A673 (cell line): Measurements from ENCODE around the gene TMEM138. TPM values are rescaled to one million over a fixed set of nuclear protein-coding genes. Genes with fewer than 3 reads are reported as not detected.

Source experiments
- BruUV-seq: library from RNA; stranded (reverse); fragments of 400-500 nt; replicated peaks from 2 replicates; lab custom pipeline; 2021; lab: Mats Ljungman, UMichigan
- CTCF ChIA-PET: fragments of 300-600 bp; sonication (Branson Sonifier 250); formaldehyde crosslinking; loops from one replicate; lab custom pipeline; 2022; ENCODE audit warnings: antibody characterized with exemption; lab: Charles Lee
- POLR2A ChIA-PET: fragments of 300-600 bp; sonication (Branson Sonifier 250); formaldehyde crosslinking; loops from one replicate; lab custom pipeline; 2022; ENCODE audit warnings: antibody characterized with exemption; ENCODE audit not compliant: low non-redundant PET; lab: Charles Lee
- DNase-seq: peaks from one replicate; pipeline ENCODE4 v3.0.0-alpha.2; 2015; ENCODE audit warnings: low spot score
- H3K27ac ChIP-seq: fragments of 200-600 bp; sonication (generic); 2 replicates; pipeline ENCODE4 v1.5.1; 2016; ENCODE audit warnings: mixed run types, low read depth, mild to moderate bottlenecking, mixed read lengths, antibody characterized with exemption, low read length; ENCODE audit not compliant: poor library complexity, severe bottlenecking
- H3K27me3 ChIP-seq: fragments of 200-600 bp; sonication (generic); replicated peaks from 2 replicates; pipeline ENCODE4 v1.6.1; 2017; ENCODE audit warnings: mixed run types, low read depth, mild to moderate bottlenecking, mixed read lengths, antibody characterized with exemption, low read length; ENCODE audit not compliant: insufficient read depth, poor library complexity
- H3K36me3 ChIP-seq: fragments of 200-600 bp; sonication (generic); 2 replicates; pipeline ENCODE4 v1.6.1; 2016; ENCODE audit warnings: mixed run types, mild to moderate bottlenecking, mixed read lengths, antibody characterized with exemption, low read length; ENCODE audit not compliant: insufficient read depth, poor library complexity, severe bottlenecking
- H3K4me1 ChIP-seq: fragments of 200-600 bp; sonication (generic); 2 replicates; pipeline ENCODE4 v1.6.1; 2017; ENCODE audit warnings: mixed run types, mild to moderate bottlenecking, mixed read lengths, antibody characterized with exemption, low read length; ENCODE audit not compliant: insufficient read depth, poor library complexity, severe bottlenecking
- H3K4me3 ChIP-seq: fragments of 200-600 bp; sonication (generic); 2 replicates; pipeline ENCODE4 v1.5.1; 2016; ENCODE audit warnings: low read depth, mixed run types, mild to moderate bottlenecking, mixed read lengths, low read length; ENCODE audit not compliant: poor library complexity, severe bottlenecking
- H3K9me3 ChIP-seq: fragments of 200-600 bp; sonication (generic); 2 replicates; pipeline ENCODE4 v1.6.1; 2016; ENCODE audit warnings: mixed run types, low read depth, mild to moderate bottlenecking, mixed read lengths, antibody characterized with exemption, low read length; ENCODE audit not compliant: poor library complexity, severe bottlenecking
- EZH2 ChIP-seq: fragments of 200-600 bp; sonication (generic); IDR thresholded peaks from 2 replicates; pipeline ENCODE4 v1.6.1; 2017; ENCODE audit warnings: borderline replicate concordance, low read depth, mild to moderate bottlenecking, mixed read lengths, antibody characterized with exemption, low read length; ENCODE audit not compliant: poor library complexity, severe bottlenecking
- intact Hi-C: fragments of 100-400 bp; cut with micrococcal nuclease; formaldehyde crosslinking; loops from one replicate; pipeline ENCODE4 v1.10.0; 2022; ENCODE audit not compliant: unreplicated experiment
- total RNA-seq: library from RNA; stranded (reverse); gene quantifications from 2 replicates; pipeline ENCODE4 v1.2.3, GENCODE V29; 2021
- TF ChIP-seq, protein P1 (sequence below): fragments of 300-800, 200-600 bp; sonication (generic); conservative IDR thresholded peaks from 2 replicates; pipeline ENCODE4 v1.5.1; 2017; ENCODE audit warnings: low read depth, mild to moderate bottlenecking, antibody characterized with exemption, low read length, moderate library complexity, mixed read lengths

TMEM138 gene
- total RNA-seq, 1 experiment from 2014 or later, result 82.8 TPM

DNA sequence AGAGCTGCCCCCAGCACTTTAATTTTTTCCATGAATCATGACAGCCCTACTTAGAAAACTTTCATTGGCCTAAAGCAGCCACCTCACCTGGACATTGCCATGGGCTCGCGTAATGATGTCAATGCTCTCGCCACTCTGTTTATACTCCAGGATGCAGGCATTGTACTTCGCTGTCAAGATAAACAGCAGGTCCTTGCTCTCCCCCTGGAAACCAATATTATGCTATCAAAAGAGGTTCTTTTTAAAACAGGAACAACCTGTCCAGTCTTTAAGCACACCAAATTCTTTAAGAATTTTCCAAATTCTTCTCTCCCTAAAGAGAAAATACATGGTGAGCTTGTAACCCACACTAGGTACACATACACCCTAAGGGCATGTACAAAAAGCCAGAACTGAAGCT lies 32.3 kb upstream of the TMEM138 start:
- Histone ChIP-seq H3K27me3 (no peaks in the 10 kb centered on the region), H3K27ac (no peak overlapping the region), H3K4me3 (no peak overlapping the region), H3K4me1 (peaks cover 17% of the 10 kb centered on the region), H3K9me3 (no peaks in the 10 kb centered on the region), H3K36me3 (peaks cover 41% of the 10 kb centered on the region)
- CTCF ChIA-PET, result no interaction called here
- no TSS peak for BruUV-seq
- intact Hi-C loops, result no loop called here
- TF ChIP-seq, protein P1, sequence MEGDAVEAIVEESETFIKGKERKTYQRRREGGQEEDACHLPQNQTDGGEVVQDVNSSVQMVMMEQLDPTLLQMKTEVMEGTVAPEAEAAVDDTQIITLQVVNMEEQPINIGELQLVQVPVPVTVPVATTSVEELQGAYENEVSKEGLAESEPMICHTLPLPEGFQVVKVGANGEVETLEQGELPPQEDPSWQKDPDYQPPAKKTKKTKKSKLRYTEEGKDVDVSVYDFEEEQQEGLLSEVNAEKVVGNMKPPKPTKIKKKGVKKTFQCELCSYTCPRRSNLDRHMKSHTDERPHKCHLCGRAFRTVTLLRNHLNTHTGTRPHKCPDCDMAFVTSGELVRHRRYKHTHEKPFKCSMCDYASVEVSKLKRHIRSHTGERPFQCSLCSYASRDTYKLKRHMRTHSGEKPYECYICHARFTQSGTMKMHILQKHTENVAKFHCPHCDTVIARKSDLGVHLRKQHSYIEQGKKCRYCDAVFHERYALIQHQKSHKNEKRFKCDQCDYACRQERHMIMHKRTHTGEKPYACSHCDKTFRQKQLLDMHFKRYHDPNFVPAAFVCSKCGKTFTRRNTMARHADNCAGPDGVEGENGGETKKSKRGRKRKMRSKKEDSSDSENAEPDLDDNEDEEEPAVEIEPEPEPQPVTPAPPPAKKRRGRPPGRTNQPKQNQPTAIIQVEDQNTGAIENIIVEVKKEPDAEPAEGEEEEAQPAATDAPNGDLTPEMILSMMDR, result no peak
- no peak for TF ChIP-seq EZH2
- DNase-seq, result no peak
- POLR2A ChIA-PET, result no interaction called here

- peak overlapping the region; percentile 94 for H3K4me3 ChIP-seq
- H3K4me1 ChIP-seq, result peaks cover 13% of the 10 kb centered on the region
- no peaks in the 10 kb centered on the region for H3K27me3 ChIP-seq
- no TSS peak for BruUV-seq
- CTCF ChIA-PET, result no interaction called here
- DNase-seq, result no peak
- no peaks in the 10 kb centered on the region for H3K9me3 ChIP-seq
- POLR2A ChIA-PET, result interaction anchor here (0.6 to 0.9 kb wide), 2 partner anchors 30 to 34 kb away, joined by 3 to 4 read pairs; partner anchors contain the start of genes CYB561A3 and TMEM138
- intact Hi-C loops, result loop anchor here (2.0 kb wide), 1 partner anchor 177 kb away; the partner anchor contains the start of gene LRRC10B
- H3K27ac ChIP-seq, result peak overlapping the region; percentile 87
- TF ChIP-seq, protein P1, result no peak
- TF ChIP-seq EZH2, result no peak
- H3K36me3 ChIP-seq, result peaks cover 26% of the 10 kb centered on the region
These were observed 30.5 kb upstream of the TMEM138 start for GRCh38 chr11:61331651-61332050.

- POLR2A ChIA-PET, result interaction anchor here (0.9 kb wide), 1 partner anchor 29 kb away, joined by 4 read pairs; the partner anchor contains the start of genes CYB561A3 and TMEM138
- no TSS peak for BruUV-seq
- no peak for TF ChIP-seq EZH2
- TF ChIP-seq, protein P1, result no peak
These were observed 29.8 kb upstream of the TMEM138 start for GRCh38 chr11:61332281-61332796.

More at GRCh38 chr11:61332281-61332796, 29.8 kb upstream of the TMEM138 start:
- H3K4me1 ChIP-seq, result peaks cover 10% of the 10 kb centered on the region
- H3K27ac ChIP-seq, result peak overlapping the region; percentile 87
- intact Hi-C loops, result loop anchor here (2.0 kb wide), 1 partner anchor 176 kb away; the partner anchor contains the start of gene LRRC10B
- peak; percentile 29 for DNase-seq
- peak overlapping the region; percentile 94 for H3K4me3 ChIP-seq
- H3K9me3 ChIP-seq, result no peaks in the 10 kb centered on the region
- CTCF ChIA-PET, result no interaction called here
- no peaks in the 10 kb centered on the region for H3K27me3 ChIP-seq
- peaks cover 24% of the 10 kb centered on the region for H3K36me3 ChIP-seq
